ENCODE data around the gene PTPRN2.
"Not testable (repeated sequence)": the region's sequence is repeated elsewhere in the genome, so short reads cannot be mapped to it uniquely, and the experiment has no call there.

Gene PTPRN2

GRCh38 chr7:157726764-157727163 is 860.9 kb downstream of the PTPRN2 start:
- DNase-seq: no peak
- intact Hi-C loops (cut with DNase I): no loop called here

GRCh38 chr7:157725312-157725711 is 862.3 kb downstream of the PTPRN2 start:
- DNase-seq; intact Hi-C loops (cut with DNase I): not testable (repeated sequence)

GRCh38 chr7:157723205-157723604 is 864.4 kb downstream of the PTPRN2 start:
- no peak for DNase-seq
- intact Hi-C loops (cut with DNase I): no loop called here

- intact Hi-C loops (cut with DNase I): no loop called here
Observed at GRCh38 chr7:157722137-157723060, 865.2 kb downstream of the PTPRN2 start.

GRCh38 chr7:157721468-157722136 is 866.0 kb downstream of the PTPRN2 start:
- intact Hi-C loops (cut with DNase I): no loop called here
- DNase-seq: peak in 1 of 42 donors; percentile 24

More at GRCh38 chr7:157722137-157723060, 865.2 kb downstream of the PTPRN2 start:
- DNase-seq: peak in 39 of 42 donors; percentile 11 to 83 (median 54)

GRCh38 chr7:157719705-157720655 is 867.6 kb downstream of the PTPRN2 start:
- intact Hi-C loops (cut with DNase I): no loop called here
- peak in 2 of 42 donors; percentile 11 to 20 for DNase-seq

- intact Hi-C loops (cut with DNase I): no loop called here
- DNase-seq: peak in 5 of 42 donors; percentile 1 to 22 (median 11)
Observed at GRCh38 chr7:157719008-157719682, 868.5 kb downstream of the PTPRN2 start.

- intact Hi-C loops (cut with DNase I): no loop called here
- DNase-seq: peak in 3 of 42 donors; percentile 5 to 11 (median 11)
Observed at GRCh38 chr7:157718303-157719007, 869.2 kb downstream of the PTPRN2 start.

- intact Hi-C loops (cut with DNase I): no loop called here
- DNase-seq: peak in 4 of 42 donors; percentile 11 to 19 (median 12)
Observed at GRCh38 chr7:157717211-157718174, 870.1 kb downstream of the PTPRN2 start.

- intact Hi-C loops (cut with DNase I): no loop called here
- peak in 2 of 42 donors; percentile 12 for DNase-seq
Observed at GRCh38 chr7:157715938-157716280, 871.7 kb downstream of the PTPRN2 start.

- intact Hi-C loops (cut with DNase I): no loop called here
- DNase-seq: peak in 6 of 42 donors; percentile 9 to 16 (median 12)
Observed at GRCh38 chr7:157715071-157715937, 872.3 kb downstream of the PTPRN2 start.

- peak in 7 of 42 donors; percentile 7 to 37 (median 15) for DNase-seq
- intact Hi-C loops (cut with DNase I): no loop called here
Observed at GRCh38 chr7:157714166-157715070, 873.2 kb downstream of the PTPRN2 start.

- DNase-seq: peak in 6 of 42 donors; percentile 1 to 33 (median 9)
Observed at GRCh38 chr7:157713591-157713990, 874.0 kb downstream of the PTPRN2 start.

GRCh38 chr7:157712666-157713235 is 874.9 kb downstream of the PTPRN2 start:
- intact Hi-C loops (cut with DNase I): no loop called here
- DNase-seq: peak in 9 of 42 donors; percentile 3 to 42 (median 8)

More at GRCh38 chr7:157713591-157713990, 874.0 kb downstream of the PTPRN2 start:
- intact Hi-C loops (cut with DNase I): no loop called here

All from head of caudate nucleus (tissue), 42 donors.